ENCODE measurements around the gene CCDC197.

DNA sequence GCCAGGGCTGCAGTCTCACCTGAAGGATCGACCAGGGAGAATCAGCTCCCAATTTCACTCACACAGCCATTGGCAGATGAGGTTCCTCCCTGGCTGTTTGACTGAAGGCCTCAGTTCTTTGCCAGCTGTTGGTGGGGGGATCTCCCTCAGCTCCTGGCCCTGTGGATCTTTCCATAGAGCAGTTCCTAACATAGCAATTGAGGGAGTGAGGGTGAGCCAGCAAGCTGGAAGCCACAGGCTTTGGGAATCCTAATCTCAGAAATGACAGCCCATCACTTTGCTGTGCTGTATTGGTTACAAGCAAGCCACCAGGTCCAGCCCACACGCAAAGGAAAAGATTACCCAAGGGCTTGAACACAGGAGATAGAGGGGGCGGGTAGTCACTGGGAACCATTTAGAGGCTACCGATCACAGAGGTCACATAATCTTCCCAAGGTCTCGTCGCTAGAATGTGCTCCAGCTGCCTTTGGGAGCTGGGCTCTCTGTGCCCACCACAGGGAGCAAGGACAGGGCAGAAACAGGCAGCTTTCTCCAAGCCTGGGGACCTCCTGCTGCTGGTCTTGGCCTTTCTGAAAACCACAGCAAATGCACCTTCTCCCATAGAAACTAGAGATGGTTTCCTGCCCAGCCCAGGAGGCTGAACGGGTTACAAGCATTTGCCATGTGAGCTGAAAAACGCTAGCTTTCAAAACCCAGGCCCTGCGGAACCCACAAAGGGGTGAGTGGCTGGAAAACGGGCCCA lies 24.5 kb downstream of the CCDC197 start:
- TF ChIP-seq, protein P1, sequence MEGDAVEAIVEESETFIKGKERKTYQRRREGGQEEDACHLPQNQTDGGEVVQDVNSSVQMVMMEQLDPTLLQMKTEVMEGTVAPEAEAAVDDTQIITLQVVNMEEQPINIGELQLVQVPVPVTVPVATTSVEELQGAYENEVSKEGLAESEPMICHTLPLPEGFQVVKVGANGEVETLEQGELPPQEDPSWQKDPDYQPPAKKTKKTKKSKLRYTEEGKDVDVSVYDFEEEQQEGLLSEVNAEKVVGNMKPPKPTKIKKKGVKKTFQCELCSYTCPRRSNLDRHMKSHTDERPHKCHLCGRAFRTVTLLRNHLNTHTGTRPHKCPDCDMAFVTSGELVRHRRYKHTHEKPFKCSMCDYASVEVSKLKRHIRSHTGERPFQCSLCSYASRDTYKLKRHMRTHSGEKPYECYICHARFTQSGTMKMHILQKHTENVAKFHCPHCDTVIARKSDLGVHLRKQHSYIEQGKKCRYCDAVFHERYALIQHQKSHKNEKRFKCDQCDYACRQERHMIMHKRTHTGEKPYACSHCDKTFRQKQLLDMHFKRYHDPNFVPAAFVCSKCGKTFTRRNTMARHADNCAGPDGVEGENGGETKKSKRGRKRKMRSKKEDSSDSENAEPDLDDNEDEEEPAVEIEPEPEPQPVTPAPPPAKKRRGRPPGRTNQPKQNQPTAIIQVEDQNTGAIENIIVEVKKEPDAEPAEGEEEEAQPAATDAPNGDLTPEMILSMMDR (IDR thresholded peaks at IDR 0.05; ENCODE audit: low read depth, low read length): no peak
- TF ChIP-seq POLR2A (IDR thresholded peaks at IDR 0.05; ENCODE audit: extremely low read depth, insufficient read length) (no peak), MYC (IDR thresholded peaks at IDR 0.05; ENCODE audit: low read depth, low read length) (0 out of 2 replicates have a peak, but pooled peaks have one; percentile 27)
